ENCODE measurements around the gene BBLN.

DNA sequence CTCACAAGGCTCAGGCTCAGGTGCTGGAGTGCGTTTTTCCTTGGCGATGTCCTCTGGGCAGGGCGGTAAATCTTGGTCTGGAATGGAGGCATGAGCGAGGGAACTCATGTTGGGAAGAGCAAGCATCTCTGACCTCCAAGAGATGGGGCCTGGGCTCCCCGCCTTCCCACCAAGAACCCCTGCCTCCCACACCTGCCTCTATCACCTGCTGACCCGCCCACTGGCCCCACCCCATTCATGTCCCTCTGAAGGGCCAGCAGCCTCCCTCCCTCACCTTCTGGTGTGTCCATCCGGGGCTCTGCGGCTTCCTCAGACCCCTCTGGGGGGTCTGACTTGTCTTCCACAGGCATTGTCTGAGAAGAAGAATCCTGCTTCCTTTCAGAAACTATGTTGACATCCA lies 20.4 kb downstream of the BBLN start:
- TF ChIP-seq CTCF (IDR thresholded peaks at IDR 0.05; ENCODE audit: low read depth, low read length) (no peak), EZH2phosphoT487 (IDR thresholded peaks at IDR 0.05; ENCODE audit: low read depth) (no peak)
